Measurements from ENCODE around the gene JPH2. TPM values are rescaled to one million over a fixed set of nuclear protein-coding genes. Genes with fewer than 3 reads are reported as not detected.

JPH2 gene
- total RNA-seq, 1 donor from 2014 or later, result 18.5 TPM

DNA sequence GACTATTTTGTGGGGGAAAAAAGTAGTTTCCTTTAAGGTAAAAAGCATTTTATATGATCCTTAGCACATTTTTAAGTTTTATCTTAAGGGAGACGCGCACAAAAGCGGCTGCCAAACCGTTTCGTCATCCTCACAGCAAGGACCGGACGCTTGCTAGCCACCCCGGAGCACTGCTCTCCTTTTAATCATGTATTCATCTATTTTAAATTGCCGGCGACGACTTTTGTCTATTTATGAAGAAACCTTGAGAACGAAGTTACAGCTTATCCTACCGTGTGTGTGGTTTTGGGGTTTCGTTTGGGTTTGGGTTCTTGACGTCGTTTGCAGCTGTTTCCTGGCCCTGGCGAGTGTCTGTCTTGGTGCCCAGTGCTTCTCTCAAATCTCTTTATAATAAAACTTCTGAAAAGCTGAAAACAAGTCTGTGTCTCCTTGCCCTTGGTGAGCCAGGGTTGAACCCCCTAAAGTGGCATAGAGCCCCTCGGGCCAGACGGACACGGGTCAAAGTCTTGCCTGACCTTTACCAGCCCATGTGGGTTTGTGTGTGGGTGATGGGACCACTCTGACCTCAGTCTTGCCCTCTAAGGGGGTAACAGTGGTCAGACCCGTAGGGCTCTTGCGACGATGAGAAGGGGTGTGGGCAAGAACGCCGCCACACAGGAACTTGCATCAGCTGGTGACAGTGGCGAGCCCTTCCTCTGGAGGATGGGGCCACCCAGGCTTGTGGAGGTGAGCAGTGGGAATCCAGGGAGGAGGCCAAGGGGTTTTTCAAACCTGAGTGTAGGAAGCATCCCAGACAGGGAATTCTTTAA is 117.6 kb downstream of the JPH2 start:
- no peaks in the 10 kb centered on the region for H3K79me2 ChIP-seq (ENCODE audit: insufficient read depth, low read length)
- no peak overlapping the region for H2AFZ ChIP-seq (ENCODE audit: low read depth, low read length)
- H3K4me3 ChIP-seq (ENCODE audit: insufficient read depth, low read depth, low read length), result no peak overlapping the region
- H3K9ac ChIP-seq (ENCODE audit: low read length), result no peak overlapping the region
- no peak overlapping the region for H3K4me2 ChIP-seq (ENCODE audit: low read length)
- no peaks in the 10 kb centered on the region for H3K9me3 ChIP-seq (ENCODE audit: insufficient read depth, low read depth, low read length)
- H3K27me3 ChIP-seq (ENCODE audit: insufficient read depth, low read length), result no peaks in the 10 kb centered on the region
- Mint-ChIP-seq H3K9me3 (ENCODE audit: unreplicated experiment) (no peaks in the 10 kb centered on the region), H3K4me1 (ENCODE audit: low read depth, unreplicated experiment) (peaks cover 3% of the 10 kb centered on the region), H3K27ac (ENCODE audit: unreplicated experiment) (no peak overlapping the region), H3K4me3 (ENCODE audit: unreplicated experiment) (no peak overlapping the region), H3K27me3 (ENCODE audit: low read depth, unreplicated experiment) (peaks cover 35% of the 10 kb centered on the region), H3K36me3 (ENCODE audit: low read depth, unreplicated experiment) (no peaks in the 10 kb centered on the region)
- DNase-seq (ENCODE audit: low read depth) (no peak), FAIRE-seq (no peak)
- no peaks in the 10 kb centered on the region for H3K36me3 ChIP-seq (ENCODE audit: insufficient read depth, low read length)
- no peak overlapping the region for H3K27ac ChIP-seq (ENCODE audit: low read depth, low read length)
- peaks cover 2% of the 10 kb centered on the region for H3K4me1 ChIP-seq (ENCODE audit: insufficient read depth, low read length)
- no peaks in the 10 kb centered on the region for H4K20me1 ChIP-seq (ENCODE audit: insufficient read depth, low read length)
- TF ChIP-seq EZH2 (IDR thresholded peaks at IDR 0.05; ENCODE audit: insufficient read depth, low read length), result no peak
- TF ChIP-seq, protein P1, sequence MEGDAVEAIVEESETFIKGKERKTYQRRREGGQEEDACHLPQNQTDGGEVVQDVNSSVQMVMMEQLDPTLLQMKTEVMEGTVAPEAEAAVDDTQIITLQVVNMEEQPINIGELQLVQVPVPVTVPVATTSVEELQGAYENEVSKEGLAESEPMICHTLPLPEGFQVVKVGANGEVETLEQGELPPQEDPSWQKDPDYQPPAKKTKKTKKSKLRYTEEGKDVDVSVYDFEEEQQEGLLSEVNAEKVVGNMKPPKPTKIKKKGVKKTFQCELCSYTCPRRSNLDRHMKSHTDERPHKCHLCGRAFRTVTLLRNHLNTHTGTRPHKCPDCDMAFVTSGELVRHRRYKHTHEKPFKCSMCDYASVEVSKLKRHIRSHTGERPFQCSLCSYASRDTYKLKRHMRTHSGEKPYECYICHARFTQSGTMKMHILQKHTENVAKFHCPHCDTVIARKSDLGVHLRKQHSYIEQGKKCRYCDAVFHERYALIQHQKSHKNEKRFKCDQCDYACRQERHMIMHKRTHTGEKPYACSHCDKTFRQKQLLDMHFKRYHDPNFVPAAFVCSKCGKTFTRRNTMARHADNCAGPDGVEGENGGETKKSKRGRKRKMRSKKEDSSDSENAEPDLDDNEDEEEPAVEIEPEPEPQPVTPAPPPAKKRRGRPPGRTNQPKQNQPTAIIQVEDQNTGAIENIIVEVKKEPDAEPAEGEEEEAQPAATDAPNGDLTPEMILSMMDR (IDR thresholded peaks at IDR 0.05; ENCODE audit: insufficient read depth, low read depth, low read length), result no peak

DNA sequence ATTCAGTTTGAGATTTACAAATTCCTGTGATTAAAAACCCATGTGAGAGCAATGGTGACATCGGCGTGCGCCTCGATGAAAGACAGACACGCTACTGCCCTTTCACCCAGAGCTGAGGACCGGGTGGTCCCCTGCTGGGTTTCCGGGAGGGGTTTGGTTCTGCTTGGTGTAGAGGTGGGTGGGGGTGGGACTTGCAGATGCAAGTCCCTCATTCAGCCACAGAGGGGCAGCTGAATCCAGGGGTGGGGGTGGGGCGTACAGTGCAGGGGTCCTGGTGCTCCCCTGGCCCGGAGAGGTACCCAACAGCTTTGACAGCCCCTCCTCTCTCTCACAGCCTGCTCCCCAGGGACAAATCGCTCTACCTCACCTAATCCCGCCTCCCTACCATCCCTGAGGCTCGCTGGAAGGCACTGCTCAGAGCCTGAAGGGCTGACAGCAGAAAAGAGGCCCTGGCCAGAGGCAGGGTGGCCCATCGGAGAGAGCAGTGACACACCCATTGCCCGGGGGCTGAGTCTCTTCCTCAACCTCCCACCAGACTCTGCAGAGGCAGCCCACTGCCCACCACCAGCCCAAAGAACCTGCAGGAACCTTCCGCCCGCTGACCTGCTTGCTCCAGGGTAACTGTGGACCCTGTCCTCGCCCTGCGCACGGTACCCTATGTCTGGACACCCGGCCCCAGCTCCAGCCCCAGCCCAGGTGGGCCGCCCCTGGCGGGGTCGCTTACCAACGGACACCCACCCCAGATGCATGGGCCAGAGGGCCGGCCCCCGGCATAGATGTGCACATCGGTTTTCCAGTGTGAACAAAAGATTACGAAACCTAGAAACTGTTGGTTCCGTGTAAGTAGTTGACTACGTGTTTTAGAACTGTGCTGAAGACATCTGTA is 118.4 kb downstream of the JPH2 start:
- no peaks in the 10 kb centered on the region for H3K9me3 Mint-ChIP-seq (ENCODE audit: unreplicated experiment)
- no peak overlapping the region for H3K27ac Mint-ChIP-seq (ENCODE audit: unreplicated experiment)
- no peaks in the 10 kb centered on the region for H3K36me3 Mint-ChIP-seq (ENCODE audit: low read depth, unreplicated experiment)
- Histone ChIP-seq H3K9ac (ENCODE audit: low read length) (no peak overlapping the region), H4K20me1 (ENCODE audit: insufficient read depth, low read length) (no peaks in the 10 kb centered on the region), H3K27ac (ENCODE audit: low read depth, low read length) (no peak overlapping the region), H3K36me3 (ENCODE audit: insufficient read depth, low read length) (no peaks in the 10 kb centered on the region), H3K4me2 (ENCODE audit: low read length) (no peak overlapping the region), H3K4me3 (ENCODE audit: insufficient read depth, low read depth, low read length) (no peak overlapping the region), H3K9me3 (ENCODE audit: insufficient read depth, low read depth, low read length) (no peaks in the 10 kb centered on the region), H3K4me1 (ENCODE audit: insufficient read depth, low read length) (no peaks in the 10 kb centered on the region), H2AFZ (ENCODE audit: low read depth, low read length) (no peak overlapping the region), H3K79me2 (ENCODE audit: insufficient read depth, low read length) (no peaks in the 10 kb centered on the region), H3K27me3 (ENCODE audit: insufficient read depth, low read length) (no peaks in the 10 kb centered on the region)
- no peak for DNase-seq (ENCODE audit: low read depth)
- H3K4me3 Mint-ChIP-seq (ENCODE audit: unreplicated experiment), result no peak overlapping the region
- no peaks in the 10 kb centered on the region for H3K4me1 Mint-ChIP-seq (ENCODE audit: low read depth, unreplicated experiment)
- FAIRE-seq, result no peak
- no peak for TF ChIP-seq EZH2 (IDR thresholded peaks at IDR 0.05; ENCODE audit: insufficient read depth, low read length)
- TF ChIP-seq, protein P1 (IDR thresholded peaks at IDR 0.05; ENCODE audit: insufficient read depth, low read depth, low read length), result no peak
- peaks cover 37% of the 10 kb centered on the region for H3K27me3 Mint-ChIP-seq (ENCODE audit: low read depth, unreplicated experiment)
